Measurements from ENCODE around the gene LORICRIN. TPM values are rescaled to one million over a fixed set of nuclear protein-coding genes. Genes with fewer than 3 reads are reported as not detected.

LORICRIN gene
- total RNA-seq, 2 experiments from 2014 or later: 0.19 TPM; not detected in 1

- no peak for DNase-seq
- CTCF ChIA-PET: interaction anchor here (1.0 to 2.1 kb wide), 3 partner anchors 8 to 725 kb away, joined by 3 to 7 read pairs (median 4); no protein-coding TSS in a partner anchor
Measured at GRCh38 chr1:153231363-153231762, 28.1 kb upstream of the LORICRIN start.

GRCh38 chr1:153231785-153232184, 27.7 kb upstream of the LORICRIN start:
- no peaks in the 10 kb centered on the region for H3K9me3 Mint-ChIP-seq
- POLR2A ChIA-PET: no interaction called here

More at GRCh38 chr1:153231363-153231762, 28.1 kb upstream of the LORICRIN start:
- H3K36me3 Mint-ChIP-seq: no peaks in the 10 kb centered on the region
- peaks cover 12% of the 10 kb centered on the region for H3K27me3 Mint-ChIP-seq
- intact Hi-C loops (cut with micrococcal nuclease): loop anchor here (5.0 kb wide), 1 partner anchor 46 kb away; no protein-coding TSS in a partner anchor
- H3K27ac Mint-ChIP-seq: no peak overlapping the region
- no peak overlapping the region for H3K4me3 Mint-ChIP-seq
- no peaks in the 10 kb centered on the region for H3K9me3 Mint-ChIP-seq
- POLR2A ChIA-PET: no interaction called here
- no peaks in the 10 kb centered on the region for H3K4me1 Mint-ChIP-seq (ENCODE audit: low read depth)

GRCh38 chr1:153232553-153232952, 26.9 kb upstream of the LORICRIN start:
- Mint-ChIP-seq H3K9me3 (no peaks in the 10 kb centered on the region), H3K36me3 (no peaks in the 10 kb centered on the region), H3K27me3 (peaks cover 16% of the 10 kb centered on the region), H3K4me3 (no peak overlapping the region), H3K4me1 (ENCODE audit: low read depth) (no peaks in the 10 kb centered on the region), H3K27ac (no peak overlapping the region)
- intact Hi-C loops (cut with micrococcal nuclease): loop anchor here (5.0 kb wide), 1 partner anchor 45 kb away; no protein-coding TSS in a partner anchor
- CTCF ChIA-PET: interaction anchor here (0.9 kb wide), 1 partner anchor 14 kb away, joined by 4 read pairs; no protein-coding TSS in a partner anchor
- DNase-seq: no peak
- POLR2A ChIA-PET: no interaction called here

More at GRCh38 chr1:153231785-153232184, 27.7 kb upstream of the LORICRIN start:
- intact Hi-C loops (cut with micrococcal nuclease): loop anchor here (5.0 kb wide), 1 partner anchor 46 kb away; no protein-coding TSS in a partner anchor
- CTCF ChIA-PET: interaction anchor here (2.1 kb wide), 1 partner anchor 8 kb away, joined by 7 read pairs; no protein-coding TSS in a partner anchor
- no peak for DNase-seq
- Mint-ChIP-seq H3K27ac (no peak overlapping the region), H3K27me3 (peaks cover 12% of the 10 kb centered on the region), H3K4me3 (no peak overlapping the region), H3K36me3 (no peaks in the 10 kb centered on the region), H3K4me1 (ENCODE audit: low read depth) (no peaks in the 10 kb centered on the region)

- H3K27ac Mint-ChIP-seq: no peak overlapping the region
- H3K4me3 Mint-ChIP-seq: no peak overlapping the region
- intact Hi-C loops (cut with micrococcal nuclease): loop anchor here (5.0 kb wide), 1 partner anchor 44 kb away; no protein-coding TSS in a partner anchor
- H3K27me3 Mint-ChIP-seq: peaks cover 17% of the 10 kb centered on the region
- POLR2A ChIA-PET: no interaction called here
- no peaks in the 10 kb centered on the region for H3K4me1 Mint-ChIP-seq (ENCODE audit: low read depth)
- no peaks in the 10 kb centered on the region for H3K9me3 Mint-ChIP-seq
- CTCF ChIA-PET: interaction anchor here (0.7 to 1.2 kb wide), 4 partner anchors 10 to 44 kb away, joined by 3 to 6 read pairs (median 4); no protein-coding TSS in a partner anchor
- H3K36me3 Mint-ChIP-seq: no peaks in the 10 kb centered on the region
- DNase-seq: no peak
Measured at GRCh38 chr1:153233448-153233847, 26.0 kb upstream of the LORICRIN start.

GRCh38 chr1:153238527-153238926, 21.0 kb upstream of the LORICRIN start:
- Mint-ChIP-seq H3K9me3 (no peaks in the 10 kb centered on the region), H3K4me1 (ENCODE audit: low read depth) (no peaks in the 10 kb centered on the region), H3K36me3 (no peaks in the 10 kb centered on the region), H3K27me3 (peaks cover 23% of the 10 kb centered on the region), H3K27ac (no peak overlapping the region), H3K4me3 (no peak overlapping the region)
- DNase-seq: no peak
- intact Hi-C loops (cut with micrococcal nuclease): no loop called here
- ChIA-PET POLR2A (no interaction called here), CTCF (interaction anchor here (1.0 to 3.0 kb wide), 2 partner anchors 50 to 166 kb away, joined by 4 to 13 read pairs; no protein-coding TSS in a partner anchor)

GRCh38 chr1:153242160-153242559, 17.3 kb upstream of the LORICRIN start:
- Mint-ChIP-seq H3K9me3 (no peaks in the 10 kb centered on the region), H3K4me1 (ENCODE audit: low read depth) (no peaks in the 10 kb centered on the region), H3K27ac (no peak overlapping the region), H3K36me3 (no peaks in the 10 kb centered on the region), H3K4me3 (no peak overlapping the region), H3K27me3 (peaks cover 15% of the 10 kb centered on the region)
- ChIA-PET POLR2A (no interaction called here), CTCF (interaction anchor here (0.5 kb wide), 1 partner anchor 25 kb away, joined by 3 read pairs; no protein-coding TSS in a partner anchor)
- intact Hi-C loops (cut with micrococcal nuclease): no loop called here
- DNase-seq: no peak

GRCh38 chr1:153245466-153245865, 14.0 kb upstream of the LORICRIN start:
- no peak for DNase-seq
- intact Hi-C loops (cut with micrococcal nuclease): no loop called here
- H3K36me3 Mint-ChIP-seq: no peaks in the 10 kb centered on the region
- H3K4me1 Mint-ChIP-seq (ENCODE audit: low read depth): no peaks in the 10 kb centered on the region
- ChIA-PET CTCF (no interaction called here), POLR2A (no interaction called here)
- H3K4me3 Mint-ChIP-seq: no peak overlapping the region
- peaks cover 15% of the 10 kb centered on the region for H3K27me3 Mint-ChIP-seq
- H3K27ac Mint-ChIP-seq: no peak overlapping the region
- H3K9me3 Mint-ChIP-seq: no peaks in the 10 kb centered on the region

- POLR2A ChIA-PET: no interaction called here
- no peak overlapping the region for H3K27ac Mint-ChIP-seq
- H3K36me3 Mint-ChIP-seq: no peaks in the 10 kb centered on the region
- CTCF ChIA-PET: no interaction called here
- H3K4me3 Mint-ChIP-seq: no peak overlapping the region
- H3K9me3 Mint-ChIP-seq: no peaks in the 10 kb centered on the region
- no peaks in the 10 kb centered on the region for H3K4me1 Mint-ChIP-seq (ENCODE audit: low read depth)
- DNase-seq: no peak
- H3K27me3 Mint-ChIP-seq: peaks cover 19% of the 10 kb centered on the region
- intact Hi-C loops (cut with micrococcal nuclease): no loop called here
Measured at GRCh38 chr1:153246018-153246417, 13.5 kb upstream of the LORICRIN start.

GRCh38 chr1:153246825-153247224, 12.7 kb upstream of the LORICRIN start:
- POLR2A ChIA-PET: no interaction called here
- CTCF ChIA-PET: interaction anchor here (0.7 kb wide), 1 partner anchor 20 kb away, joined by 3 read pairs; no protein-coding TSS in a partner anchor
- H3K4me3 Mint-ChIP-seq: no peak overlapping the region
- DNase-seq: no peak
- H3K4me1 Mint-ChIP-seq (ENCODE audit: low read depth): no peaks in the 10 kb centered on the region
- no peaks in the 10 kb centered on the region for H3K36me3 Mint-ChIP-seq
- H3K27ac Mint-ChIP-seq: no peak overlapping the region
- intact Hi-C loops (cut with micrococcal nuclease): no loop called here
- peaks cover 18% of the 10 kb centered on the region for H3K27me3 Mint-ChIP-seq
- no peaks in the 10 kb centered on the region for H3K9me3 Mint-ChIP-seq

GRCh38 chr1:153248176-153248879, 11.2 kb upstream of the LORICRIN start:
- intact Hi-C loops (cut with micrococcal nuclease): no loop called here
- DNase-seq: no peak

GRCh38 chr1:153250166-153250565, 9.3 kb upstream of the LORICRIN start:
- H3K9me3 Mint-ChIP-seq: no peaks in the 10 kb centered on the region
- H3K36me3 Mint-ChIP-seq: no peaks in the 10 kb centered on the region
- POLR2A ChIA-PET: no interaction called here
- H3K27me3 Mint-ChIP-seq: peaks cover 23% of the 10 kb centered on the region
- no peak overlapping the region for H3K4me3 Mint-ChIP-seq
- H3K27ac Mint-ChIP-seq: no peak overlapping the region
- CTCF ChIA-PET: no interaction called here
- intact Hi-C loops (cut with micrococcal nuclease): no loop called here
- no peaks in the 10 kb centered on the region for H3K4me1 Mint-ChIP-seq (ENCODE audit: low read depth)
- no peak for DNase-seq

More at GRCh38 chr1:153248176-153248879, 11.2 kb upstream of the LORICRIN start:
- Mint-ChIP-seq H3K27me3 (peaks cover 20% of the 10 kb centered on the region), H3K36me3 (no peaks in the 10 kb centered on the region), H3K9me3 (no peaks in the 10 kb centered on the region), H3K27ac (no peak overlapping the region), H3K4me3 (no peak overlapping the region), H3K4me1 (ENCODE audit: low read depth) (no peaks in the 10 kb centered on the region)
- POLR2A ChIA-PET: no interaction called here
- CTCF ChIA-PET: interaction anchor here (0.5 to 1.3 kb wide), 2 partner anchors 11 to 19 kb away, joined by 3 read pairs; partner anchors contain the start of gene LORICRIN

- Mint-ChIP-seq H3K27me3 (peaks cover 23% of the 10 kb centered on the region), H3K4me3 (no peak overlapping the region), H3K4me1 (ENCODE audit: low read depth) (no peaks in the 10 kb centered on the region), H3K9me3 (no peaks in the 10 kb centered on the region), H3K36me3 (no peaks in the 10 kb centered on the region), H3K27ac (no peak overlapping the region)
- intact Hi-C loops (cut with micrococcal nuclease): no loop called here
- no peak for DNase-seq
- ChIA-PET POLR2A (no interaction called here), CTCF (no interaction called here)
Measured at GRCh38 chr1:153251087-153251486, 8.4 kb upstream of the LORICRIN start.

Measured in activated CD4-positive, alpha-beta memory T cell treated with anti-CD3 and anti-CD28 coated beads for 36 hours (primary cell).